ENCODE results near the gene NFKBIL1.

DNA sequence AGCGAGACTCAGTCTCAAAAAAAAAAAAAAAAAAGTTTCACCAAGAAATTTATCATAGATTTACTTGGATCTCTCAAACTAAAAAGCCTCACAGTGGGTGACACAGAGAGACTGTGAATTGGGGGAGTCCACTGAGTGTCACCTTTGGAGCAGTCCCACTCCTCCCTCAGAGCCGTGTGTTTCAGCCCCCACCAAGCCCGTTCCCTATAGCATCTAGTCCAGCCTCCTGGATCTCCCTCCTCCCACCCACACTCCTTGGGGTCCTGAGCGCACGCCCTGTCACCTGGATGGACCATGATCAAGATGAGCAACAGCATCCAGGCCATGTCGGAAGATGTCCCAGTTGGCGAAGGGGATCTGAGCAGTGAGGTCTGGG, 45.0 kb downstream of the NFKBIL1 start:
- TF ChIP-seq, protein P1, sequence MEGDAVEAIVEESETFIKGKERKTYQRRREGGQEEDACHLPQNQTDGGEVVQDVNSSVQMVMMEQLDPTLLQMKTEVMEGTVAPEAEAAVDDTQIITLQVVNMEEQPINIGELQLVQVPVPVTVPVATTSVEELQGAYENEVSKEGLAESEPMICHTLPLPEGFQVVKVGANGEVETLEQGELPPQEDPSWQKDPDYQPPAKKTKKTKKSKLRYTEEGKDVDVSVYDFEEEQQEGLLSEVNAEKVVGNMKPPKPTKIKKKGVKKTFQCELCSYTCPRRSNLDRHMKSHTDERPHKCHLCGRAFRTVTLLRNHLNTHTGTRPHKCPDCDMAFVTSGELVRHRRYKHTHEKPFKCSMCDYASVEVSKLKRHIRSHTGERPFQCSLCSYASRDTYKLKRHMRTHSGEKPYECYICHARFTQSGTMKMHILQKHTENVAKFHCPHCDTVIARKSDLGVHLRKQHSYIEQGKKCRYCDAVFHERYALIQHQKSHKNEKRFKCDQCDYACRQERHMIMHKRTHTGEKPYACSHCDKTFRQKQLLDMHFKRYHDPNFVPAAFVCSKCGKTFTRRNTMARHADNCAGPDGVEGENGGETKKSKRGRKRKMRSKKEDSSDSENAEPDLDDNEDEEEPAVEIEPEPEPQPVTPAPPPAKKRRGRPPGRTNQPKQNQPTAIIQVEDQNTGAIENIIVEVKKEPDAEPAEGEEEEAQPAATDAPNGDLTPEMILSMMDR (IDR thresholded peaks at IDR 0.05), result no peak
- TF ChIP-seq POLR2A (IDR thresholded peaks at IDR 0.05) (no peak), POLR2AphosphoS5 (IDR thresholded peaks at IDR 0.05) (no peak)

Measured in stomach (tissue), 4 donors.